Colonic mucosa (tissue), 4 donors: ENCODE measurements around the gene STARD3. TPM values are rescaled to one million over a fixed set of nuclear protein-coding genes. Genes with fewer than 3 reads are reported as not detected.
A peak's percentile ranks its signal among the peaks of the same experiment; 100 is the strongest.
"Not testable (repeated sequence)": the region's sequence is repeated elsewhere in the genome, so short reads cannot be mapped to it uniquely, and the experiment has no call there.

Source experiments
- DNase-seq: peaks from one replicate; pipeline ENCODE4 v3.0.0-alpha.2; 2020
- H3K27ac ChIP-seq: fragments of 200-600 bp; one replicate; pipeline ENCODE4 v1.8.0; 2021
- H3K27me3 ChIP-seq: fragments of 200-600 bp; one replicate; pipeline ENCODE4 v1.8.0; 2021
- H3K36me3 ChIP-seq: fragments of 200-600 bp; one replicate; pipeline ENCODE4 v1.8.0; 2021
- H3K4me1 ChIP-seq: fragments of 200-600 bp; one replicate; pipeline ENCODE4 v1.8.0; 2021; ENCODE audit warnings: mild to moderate bottlenecking
- H3K4me3 ChIP-seq: fragments of 200-600 bp; one replicate; pipeline ENCODE4 v1.8.0; 2021
- H3K9ac ChIP-seq, 2 donors: one replicate each; pipeline ENCODE4 v1.7.0; 2013; ENCODE audit warnings: control low read depth in 2 of 2, low read depth in 2 of 2, low read length in 2 of 2
- H3K9me3 ChIP-seq: fragments of 200-600 bp; one replicate; pipeline ENCODE4 v1.8.0; 2021
- intact Hi-C: fragments of 100-400 bp; cut with DNase I; formaldehyde crosslinking; loops from one replicate; pipeline ENCODE4 v1.14.1; 2022
- total RNA-seq, 2 donors: library from RNA; stranded (reverse); fragmentation: NEBNext Ultra II Directional in 1 of 2; extraction: Animal tissue kit (Norgen Biotek cat#: 25700) in 1 of 2; gene quantifications; one replicate each; pipeline ENCODE4 v1.2.1, GENCODE V29; 2021
- TF ChIP-seq, protein P1 (sequence below): fragments of 200-600 bp; IDR thresholded peaks from one replicate; pipeline ENCODE4 v1.8.0; 2022; ENCODE audit warnings: antibody characterized with exemption, mild to moderate bottlenecking
- donor health status: healthy.
- donor health status: DM: no; HTN: no; CAD: no.
- donor health status: DM: no; HTN: no; CAD: no.

Gene STARD3
- total RNA-seq, 2 donors from 2014 or later, result 30.0 to 41.3 TPM

DNA sequence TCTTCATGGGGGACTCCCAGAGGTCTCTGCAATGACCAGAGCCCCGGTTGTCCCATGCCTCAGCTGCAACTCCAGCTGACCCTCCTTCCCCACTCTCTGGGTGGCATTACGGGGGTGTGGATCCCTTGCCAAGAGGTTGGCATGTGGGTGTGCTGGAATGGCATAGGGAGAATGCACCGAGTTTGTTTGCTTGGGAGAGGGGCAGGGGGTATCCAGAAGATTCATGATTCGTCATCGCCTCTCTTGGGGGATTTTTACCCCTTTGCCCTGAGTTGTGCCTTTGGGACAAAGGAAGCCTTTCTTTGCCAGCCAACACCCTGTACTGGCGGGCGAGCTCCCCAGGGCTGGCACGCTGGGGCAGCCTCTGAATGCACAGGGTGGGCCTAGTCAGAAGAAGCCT is 69.4 kb downstream of the STARD3 start:
- Histone ChIP-seq H3K4me3 (no peak overlapping the region), H3K9ac (peak overlapping the region in 1 of 2 donors; percentile 93), H3K4me1 (peaks cover 23% of the 10 kb centered on the region), H3K36me3 (peaks cover 9% of the 10 kb centered on the region), H3K27ac (peak overlapping the region; percentile 86), H3K9me3 (no peaks in the 10 kb centered on the region), H3K27me3 (no peaks in the 10 kb centered on the region)
- DNase-seq, result no peak
- TF ChIP-seq, protein P1, sequence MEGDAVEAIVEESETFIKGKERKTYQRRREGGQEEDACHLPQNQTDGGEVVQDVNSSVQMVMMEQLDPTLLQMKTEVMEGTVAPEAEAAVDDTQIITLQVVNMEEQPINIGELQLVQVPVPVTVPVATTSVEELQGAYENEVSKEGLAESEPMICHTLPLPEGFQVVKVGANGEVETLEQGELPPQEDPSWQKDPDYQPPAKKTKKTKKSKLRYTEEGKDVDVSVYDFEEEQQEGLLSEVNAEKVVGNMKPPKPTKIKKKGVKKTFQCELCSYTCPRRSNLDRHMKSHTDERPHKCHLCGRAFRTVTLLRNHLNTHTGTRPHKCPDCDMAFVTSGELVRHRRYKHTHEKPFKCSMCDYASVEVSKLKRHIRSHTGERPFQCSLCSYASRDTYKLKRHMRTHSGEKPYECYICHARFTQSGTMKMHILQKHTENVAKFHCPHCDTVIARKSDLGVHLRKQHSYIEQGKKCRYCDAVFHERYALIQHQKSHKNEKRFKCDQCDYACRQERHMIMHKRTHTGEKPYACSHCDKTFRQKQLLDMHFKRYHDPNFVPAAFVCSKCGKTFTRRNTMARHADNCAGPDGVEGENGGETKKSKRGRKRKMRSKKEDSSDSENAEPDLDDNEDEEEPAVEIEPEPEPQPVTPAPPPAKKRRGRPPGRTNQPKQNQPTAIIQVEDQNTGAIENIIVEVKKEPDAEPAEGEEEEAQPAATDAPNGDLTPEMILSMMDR, result no peak
- intact Hi-C loops, result no loop called here

DNA sequence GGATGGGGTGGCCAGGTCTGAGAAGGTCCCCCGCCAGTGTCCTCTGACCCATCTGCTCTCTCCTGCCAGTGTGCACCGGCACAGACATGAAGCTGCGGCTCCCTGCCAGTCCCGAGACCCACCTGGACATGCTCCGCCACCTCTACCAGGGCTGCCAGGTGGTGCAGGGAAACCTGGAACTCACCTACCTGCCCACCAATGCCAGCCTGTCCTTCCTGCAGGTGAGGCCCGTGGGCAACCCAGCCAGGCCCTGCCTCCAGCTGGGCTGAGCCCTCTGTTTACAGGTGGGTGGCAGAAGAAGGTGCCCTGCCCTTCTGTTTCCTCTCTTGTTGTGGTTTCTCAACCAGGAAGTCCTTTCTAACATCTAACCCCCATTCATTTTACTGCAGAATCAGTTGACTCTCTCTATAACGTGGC is 70.0 kb downstream of the STARD3 start:
- Histone ChIP-seq H3K27me3 (no peaks in the 10 kb centered on the region), H3K4me3 (no peak overlapping the region), H3K4me1 (peaks cover 20% of the 10 kb centered on the region), H3K36me3 (peaks cover 9% of the 10 kb centered on the region), H3K27ac (peak overlapping the region; percentile 86), H3K9ac (peak overlapping the region; percentile 19 to 93), H3K9me3 (no peaks in the 10 kb centered on the region)
- DNase-seq, result peak; percentile 79
- TF ChIP-seq, protein P1, result no peak
- intact Hi-C loops, result no loop called here

DNA sequence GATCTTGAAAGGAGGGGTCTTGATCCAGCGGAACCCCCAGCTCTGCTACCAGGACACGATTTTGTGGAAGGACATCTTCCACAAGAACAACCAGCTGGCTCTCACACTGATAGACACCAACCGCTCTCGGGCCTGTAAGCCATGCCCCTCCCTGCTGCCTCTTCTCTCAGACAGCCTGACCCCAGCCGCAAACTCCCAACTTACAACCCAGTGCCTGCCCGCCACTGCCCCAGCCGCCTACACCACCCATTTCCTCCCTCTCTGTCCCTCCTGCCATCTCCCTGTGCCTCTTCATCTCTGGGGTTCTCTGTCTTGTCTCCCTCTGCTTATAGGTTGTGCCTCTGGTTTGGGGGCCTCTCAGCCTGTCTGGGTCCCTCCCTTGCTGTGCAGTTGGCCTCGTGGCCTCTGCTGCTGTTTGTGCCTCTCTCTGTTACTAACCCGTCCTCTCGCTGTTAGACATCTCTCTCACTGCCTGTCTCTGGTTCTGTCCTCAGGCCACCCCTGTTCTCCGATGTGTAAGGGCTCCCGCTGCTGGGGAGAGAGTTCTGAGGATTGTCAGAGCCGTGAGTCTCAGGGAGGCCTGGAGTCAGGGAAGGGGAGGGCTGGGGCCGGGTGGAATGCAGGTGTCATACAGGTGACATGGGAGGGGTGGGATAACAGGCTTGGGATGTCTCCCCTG is 72.5 kb downstream of the STARD3 start:
- no peaks in the 10 kb centered on the region for H3K27me3 ChIP-seq
- no peak overlapping the region for H3K27ac ChIP-seq
- no peak overlapping the region for H3K9ac ChIP-seq
- H3K36me3 ChIP-seq, result peaks cover 9% of the 10 kb centered on the region
- intact Hi-C loops, result no loop called here
- peaks cover 19% of the 10 kb centered on the region for H3K4me1 ChIP-seq
- H3K9me3 ChIP-seq, result no peaks in the 10 kb centered on the region
- H3K4me3 ChIP-seq, result no peak overlapping the region
- DNase-seq, result no peak
- TF ChIP-seq, protein P1, result no peak

DNA sequence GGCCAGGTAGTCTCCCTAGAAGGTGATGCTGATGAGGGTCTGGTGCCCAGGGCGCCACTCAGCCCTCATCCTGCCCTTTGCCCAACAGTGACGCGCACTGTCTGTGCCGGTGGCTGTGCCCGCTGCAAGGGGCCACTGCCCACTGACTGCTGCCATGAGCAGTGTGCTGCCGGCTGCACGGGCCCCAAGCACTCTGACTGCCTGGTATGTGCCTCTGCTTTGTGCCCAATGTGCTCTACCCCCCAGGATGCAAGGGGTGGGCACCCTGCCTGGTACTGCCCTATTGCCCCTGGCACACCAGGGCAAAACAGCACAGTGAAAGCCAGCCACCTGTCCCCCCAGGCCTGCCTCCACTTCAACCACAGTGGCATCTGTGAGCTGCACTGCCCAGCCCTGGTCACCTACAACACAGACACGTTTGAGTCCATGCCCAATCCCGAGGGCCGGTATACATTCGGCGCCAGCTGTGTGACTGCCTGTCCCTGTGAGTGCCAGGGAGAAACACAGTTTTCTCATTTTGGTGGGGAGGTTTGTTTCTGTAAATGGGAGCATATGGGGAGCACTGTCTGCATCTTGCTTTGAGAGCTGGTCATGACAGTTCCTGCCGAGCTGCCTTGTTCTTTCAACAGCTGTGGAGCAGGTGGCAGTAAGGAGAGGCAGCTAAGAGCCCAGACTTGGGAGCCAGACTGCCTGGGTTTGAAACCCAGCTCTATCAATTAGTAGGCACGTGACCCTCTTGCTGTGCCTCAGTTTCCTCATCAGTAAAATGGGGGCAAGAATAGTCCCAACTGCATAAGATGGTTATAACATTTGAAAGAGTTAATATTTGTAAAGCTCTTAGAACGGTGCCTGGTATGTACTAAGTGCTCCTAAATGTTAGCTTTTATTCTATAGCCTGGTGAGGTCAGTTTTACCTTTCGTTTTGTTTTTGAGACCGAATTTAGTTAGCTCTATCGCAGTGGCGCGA is 73.3 kb downstream of the STARD3 start:
- H3K9me3 ChIP-seq, result no peaks in the 10 kb centered on the region
- H3K27ac ChIP-seq, result no peak overlapping the region
- no peak overlapping the region for H3K4me3 ChIP-seq
- H3K9ac ChIP-seq, result no peak overlapping the region
- intact Hi-C loops, result no loop called here
- no peaks in the 10 kb centered on the region for H3K27me3 ChIP-seq
- peaks cover 11% of the 10 kb centered on the region for H3K4me1 ChIP-seq
- peaks cover 9% of the 10 kb centered on the region for H3K36me3 ChIP-seq
- TF ChIP-seq, protein P1, result no peak
- no peak for DNase-seq

DNA sequence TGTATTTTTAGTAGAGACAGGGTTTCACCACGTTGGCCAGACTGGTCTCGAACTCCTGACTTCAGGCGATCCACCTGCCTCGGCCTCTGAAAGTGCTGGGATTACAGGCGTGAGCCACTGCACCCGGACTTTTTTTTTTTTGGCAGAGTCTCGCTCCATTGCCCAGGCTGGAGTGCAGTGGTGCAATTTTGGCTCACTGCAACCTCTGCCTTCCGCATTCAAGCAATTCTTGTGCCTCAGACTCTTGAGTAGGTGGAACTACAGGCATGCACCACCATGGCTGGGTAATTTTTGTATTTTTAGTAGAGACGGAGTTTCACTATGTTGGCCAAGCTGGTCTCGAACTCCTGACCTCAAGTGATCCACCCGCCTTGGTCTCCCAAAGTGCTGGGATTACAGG is 74.1 kb downstream of the STARD3 start:
- DNase-seq, H3K9ac ChIP-seq, H3K36me3 ChIP-seq, intact Hi-C loops, H3K9me3 ChIP-seq, H3K27ac ChIP-seq, H3K27me3 ChIP-seq, H3K4me3 ChIP-seq: not testable (repeated sequence)
- H3K4me1 ChIP-seq, result peaks cover 11% of the 10 kb centered on the region
